Measurements from ENCODE around the gene CNPPD1. TPM values are rescaled to one million over a fixed set of nuclear protein-coding genes. Genes with fewer than 3 reads are reported as not detected.

Gene CNPPD1
- total and polyA plus RNA-seq, 5 donors from 2014 or later, result 68.2 to 143 (median 111) TPM

- H3K4me3 ChIP-seq (ENCODE audit: low read depth, low read length), result peak within 1 kb of the TSS; percentile 66
- DNase-seq (peak; percentile 80 to 93 (median 86)), ATAC-seq (ENCODE audit: low read depth in 2 of 2) (peak; percentile 77 to 80)
- Mint-ChIP-seq H3K27ac (peak within 1 kb of the TSS; percentile 27 to 86 (median 84)), H3K9me3 (peaks cover 0 to 2% (median 0%) of the 10 kb centered on the region in 7 donors), H3K4me1 (peaks cover 10 to 26% (median 14%) of the 10 kb centered on the region in 4 donors), H3K4me3 (peak within 1 kb of the TSS; percentile 86 to 92 (median 88)), H3K27me3 (no peaks in the 10 kb centered on the region), H3K36me3 (peaks cover 17% of the 10 kb centered on the region)
- H3K4me1 ChIP-seq (ENCODE audit: control insufficient read depth, insufficient read depth, low read length, poor library complexity, severe bottlenecking), result peaks cover 23% of the 10 kb centered on the region
- peak within 1 kb of the TSS; percentile 50 for H3K27ac ChIP-seq (ENCODE audit: insufficient read depth, low read length, poor library complexity, severe bottlenecking)
- no peaks in the 10 kb centered on the region for H3K9me3 ChIP-seq (ENCODE audit: control insufficient read depth in 2 of 2, low read length in 2 of 2)
- peaks cover 32% of the 10 kb centered on the region for H3K36me3 ChIP-seq (ENCODE audit: control insufficient read depth, insufficient read depth, low read length)
- H3K27me3 ChIP-seq (ENCODE audit: control insufficient read depth, insufficient read depth, low read length), result no peaks in the 10 kb centered on the region
These were observed 42.3 kb upstream of the CNPPD1 start, which contains the start of gene ABCB6 for GRCh38 chr2:219218732-219219701. TSS of gene ABCB6 (minus strand) at chr2:219218958. CDS start at chr2:219218673, 285 bp downstream.

GRCh38 chr2:219218217-219218731, 41.5 kb upstream of the CNPPD1 start:
- H3K36me3 ChIP-seq (ENCODE audit: control insufficient read depth, insufficient read depth, low read length), result peaks cover 25% of the 10 kb centered on the region
- H3K4me1 ChIP-seq (ENCODE audit: control insufficient read depth, insufficient read depth, low read length, poor library complexity, severe bottlenecking), result peaks cover 23% of the 10 kb centered on the region
- Mint-ChIP-seq H3K36me3 (peaks cover 10% of the 10 kb centered on the region), H3K4me3 (peak overlapping the region; percentile 86 to 92 (median 88)), H3K27me3 (no peaks in the 10 kb centered on the region), H3K4me1 (peaks cover 10 to 24% (median 14%) of the 10 kb centered on the region in 4 donors), H3K27ac (peak overlapping the region in 2 of 3 donors; percentile 84 to 86), H3K9me3 (peaks cover 0 to 2% (median 0%) of the 10 kb centered on the region in 7 donors)
- DNase-seq (no peak), ATAC-seq (ENCODE audit: low read depth in 2 of 2) (peak; percentile 14 to 23)
- H3K4me3 ChIP-seq (ENCODE audit: low read depth, low read length), result peak overlapping the region; percentile 66
- H3K9me3 ChIP-seq (ENCODE audit: control insufficient read depth in 2 of 2, low read length in 2 of 2), result no peaks in the 10 kb centered on the region
- H3K27me3 ChIP-seq (ENCODE audit: control insufficient read depth, insufficient read depth, low read length), result no peaks in the 10 kb centered on the region
- H3K27ac ChIP-seq (ENCODE audit: insufficient read depth, low read length, poor library complexity, severe bottlenecking), result peak overlapping the region; percentile 50

GRCh38 chr2:219216535-219216915, 39.8 kb upstream of the CNPPD1 start:
- H3K4me3 ChIP-seq (ENCODE audit: low read depth, low read length), result no peak overlapping the region
- Mint-ChIP-seq H3K4me1 (peaks cover 9 to 25% (median 15%) of the 10 kb centered on the region in 4 donors), H3K9me3 (peaks cover 0 to 2% (median 0%) of the 10 kb centered on the region in 7 donors), H3K36me3 (peaks cover 7% of the 10 kb centered on the region), H3K4me3 (peak overlapping the region in 2 of 4 donors; percentile 53 to 58), H3K27me3 (no peaks in the 10 kb centered on the region), H3K27ac (peak overlapping the region in 1 of 3 donors; percentile 60)
- no peaks in the 10 kb centered on the region for H3K9me3 ChIP-seq (ENCODE audit: control insufficient read depth in 2 of 2, low read length in 2 of 2)
- H3K27ac ChIP-seq (ENCODE audit: insufficient read depth, low read length, poor library complexity, severe bottlenecking), result no peak overlapping the region
- DNase-seq, result no peak
- H3K4me1 ChIP-seq (ENCODE audit: control insufficient read depth, insufficient read depth, low read length, poor library complexity, severe bottlenecking), result peaks cover 25% of the 10 kb centered on the region
- peaks cover 10% of the 10 kb centered on the region for H3K36me3 ChIP-seq (ENCODE audit: control insufficient read depth, insufficient read depth, low read length)
- no peak for ATAC-seq (ENCODE audit: low read depth in 2 of 2)
- H3K27me3 ChIP-seq (ENCODE audit: control insufficient read depth, insufficient read depth, low read length), result no peaks in the 10 kb centered on the region

GRCh38 chr2:219215871-219216534, 39.3 kb upstream of the CNPPD1 start:
- Mint-ChIP-seq H3K4me1 (peaks cover 6 to 29% (median 15%) of the 10 kb centered on the region in 4 donors), H3K4me3 (peak overlapping the region in 1 of 4 donors; percentile 53), H3K27me3 (no peaks in the 10 kb centered on the region), H3K36me3 (peaks cover 4% of the 10 kb centered on the region), H3K9me3 (peaks cover 0 to 2% (median 0%) of the 10 kb centered on the region in 7 donors), H3K27ac (no peak overlapping the region)
- DNase-seq (no peak), ATAC-seq (ENCODE audit: low read depth in 2 of 2) (no peak)
- Histone ChIP-seq H3K27ac (ENCODE audit: insufficient read depth, low read length, poor library complexity, severe bottlenecking) (no peak overlapping the region), H3K9me3 (ENCODE audit: control insufficient read depth in 2 of 2, low read length in 2 of 2) (no peaks in the 10 kb centered on the region), H3K4me3 (ENCODE audit: low read depth, low read length) (no peak overlapping the region), H3K4me1 (ENCODE audit: control insufficient read depth, insufficient read depth, low read length, poor library complexity, severe bottlenecking) (peaks cover 29% of the 10 kb centered on the region), H3K27me3 (ENCODE audit: control insufficient read depth, insufficient read depth, low read length) (no peaks in the 10 kb centered on the region), H3K36me3 (ENCODE audit: control insufficient read depth, insufficient read depth, low read length) (peaks cover 5% of the 10 kb centered on the region)

GRCh38 chr2:219214786-219215185, 38.1 kb upstream of the CNPPD1 start:
- no peak overlapping the region for H3K4me3 ChIP-seq (ENCODE audit: low read depth, low read length)
- H3K27ac Mint-ChIP-seq, result no peak overlapping the region
- H3K4me1 ChIP-seq (ENCODE audit: control insufficient read depth, insufficient read depth, low read length, poor library complexity, severe bottlenecking), result peaks cover 33% of the 10 kb centered on the region
- peak overlapping the region in 1 of 4 donors; percentile 10 for H3K4me3 Mint-ChIP-seq
- H3K27me3 ChIP-seq (ENCODE audit: control insufficient read depth, insufficient read depth, low read length), result no peaks in the 10 kb centered on the region
- no peaks in the 10 kb centered on the region for H3K36me3 ChIP-seq (ENCODE audit: control insufficient read depth, insufficient read depth, low read length)
- ATAC-seq (ENCODE audit: low read depth in 2 of 2) (no peak), DNase-seq (no peak)
- no peaks in the 10 kb centered on the region for H3K27me3 Mint-ChIP-seq
- H3K4me1 Mint-ChIP-seq, result peaks cover 6 to 37% (median 16%) of the 10 kb centered on the region in 4 donors
- H3K9me3 Mint-ChIP-seq, result peaks cover 0 to 2% (median 0%) of the 10 kb centered on the region in 7 donors
- no peaks in the 10 kb centered on the region for H3K9me3 ChIP-seq (ENCODE audit: control insufficient read depth in 2 of 2, low read length in 2 of 2)
- no peak overlapping the region for H3K27ac ChIP-seq (ENCODE audit: insufficient read depth, low read length, poor library complexity, severe bottlenecking)
- peaks cover 4% of the 10 kb centered on the region for H3K36me3 Mint-ChIP-seq

GRCh38 chr2:219214141-219214540, 37.4 kb upstream of the CNPPD1 start:
- Histone ChIP-seq H3K27me3 (ENCODE audit: control insufficient read depth, insufficient read depth, low read length) (no peaks in the 10 kb centered on the region), H3K27ac (ENCODE audit: insufficient read depth, low read length, poor library complexity, severe bottlenecking) (no peak overlapping the region), H3K9me3 (ENCODE audit: control insufficient read depth in 2 of 2, low read length in 2 of 2) (no peaks in the 10 kb centered on the region), H3K4me1 (ENCODE audit: control insufficient read depth, insufficient read depth, low read length, poor library complexity, severe bottlenecking) (peaks cover 29% of the 10 kb centered on the region), H3K36me3 (ENCODE audit: control insufficient read depth, insufficient read depth, low read length) (peaks cover 4% of the 10 kb centered on the region), H3K4me3 (ENCODE audit: low read depth, low read length) (no peak overlapping the region)
- no peak for ATAC-seq (ENCODE audit: low read depth in 2 of 2)
- Mint-ChIP-seq H3K4me1 (peaks cover 6 to 38% (median 16%) of the 10 kb centered on the region in 4 donors), H3K9me3 (peaks cover 0 to 2% (median 0%) of the 10 kb centered on the region in 7 donors), H3K36me3 (peaks cover 4% of the 10 kb centered on the region), H3K27ac (peak overlapping the region in 1 of 3 donors; percentile 69), H3K4me3 (no peak overlapping the region), H3K27me3 (no peaks in the 10 kb centered on the region)
- no peak for DNase-seq

GRCh38 chr2:219213486-219214071, 36.9 kb upstream of the CNPPD1 start:
- no peak overlapping the region for H3K4me3 ChIP-seq (ENCODE audit: low read depth, low read length)
- H3K4me1 Mint-ChIP-seq, result peaks cover 6 to 34% (median 16%) of the 10 kb centered on the region in 4 donors
- peaks cover 8% of the 10 kb centered on the region for H3K36me3 ChIP-seq (ENCODE audit: control insufficient read depth, insufficient read depth, low read length)
- H3K4me3 Mint-ChIP-seq, result no peak overlapping the region
- H3K27ac Mint-ChIP-seq, result peak overlapping the region in 1 of 3 donors; percentile 69
- H3K36me3 Mint-ChIP-seq, result peaks cover 4% of the 10 kb centered on the region
- H3K9me3 ChIP-seq (ENCODE audit: control insufficient read depth in 2 of 2, low read length in 2 of 2), result no peaks in the 10 kb centered on the region
- DNase-seq (no peak), ATAC-seq (ENCODE audit: low read depth in 2 of 2) (no peak)
- H3K4me1 ChIP-seq (ENCODE audit: control insufficient read depth, insufficient read depth, low read length, poor library complexity, severe bottlenecking), result peaks cover 23% of the 10 kb centered on the region
- no peaks in the 10 kb centered on the region for H3K27me3 ChIP-seq (ENCODE audit: control insufficient read depth, insufficient read depth, low read length)
- peaks cover 0 to 2% (median 0%) of the 10 kb centered on the region in 7 donors for H3K9me3 Mint-ChIP-seq
- no peak overlapping the region for H3K27ac ChIP-seq (ENCODE audit: insufficient read depth, low read length, poor library complexity, severe bottlenecking)
- no peaks in the 10 kb centered on the region for H3K27me3 Mint-ChIP-seq
